ENCODE measurements around the gene BSG.

GRCh38 chr19:625257-625656 lies 52.9 kb downstream of the BSG start:
- TF ChIP-seq GATA2 (IDR thresholded peaks at IDR 0.05; ENCODE audit: low read depth, low read length) (no peak), GATA3 (IDR thresholded peaks at IDR 0.05; ENCODE audit: low read depth, low read length) (no peak)

All from SH-SY5Y (cell line).